ENCODE data around the gene NFATC2IP. TPM values are rescaled to one million over a fixed set of nuclear protein-coding genes. Genes with fewer than 3 reads are reported as not detected.

The NFATC2IP gene
- total and polyA plus RNA-seq, 2 of the 8 experiments (the other 6 are each of a cell fraction or from before 2014, with no cell fraction given) = 54.4 to 71.5 TPM

GRCh38 chr16:28925386-28926228 lies 25.1 kb upstream of the NFATC2IP start:
- peak overlapping the region; percentile 96 for H3K18ac ChIP-seq (ENCODE audit: extremely low read depth, low read length)
- peak overlapping the region; percentile 57 for H3K4ac ChIP-seq (replicated peaks; ENCODE audit: insufficient read length, low read depth, low read length)
- H2BK12ac ChIP-seq (ENCODE audit: low read depth, low read length) = no peak overlapping the region
- CTCF ChIA-PET (ENCODE audit: partially characterized antibody) = interaction anchor here (1.0 to 3.9 kb wide), 6 partner anchors 9 to 55 kb away, joined by 3 to 31 read pairs (median 6); no protein-coding TSS in a partner anchor
- peak overlapping the region; percentile 64; the same call in 1 of the 2 replicates for H2AFZ ChIP-seq (ENCODE audit: low read length)
- H3K79me1 ChIP-seq (ENCODE audit: low read depth, low read length) = no peaks in the 10 kb centered on the region
- WGBS, 2 experiments (ENCODE audit: extremely low coverage in 1 of 2, insufficient coverage in 1 of 2, insufficient read length in 1 of 2, insufficient replicate concordance in 2 of 2, low coverage in 1 of 2, low lambda C conversion rate in 2 of 2, missing lambda C conversion rate in 1 of 2) = 4% methylated on average over 39 of the region's 48 CpGs; no CpG with 5 or more reads in 1 of the 2 experiments
- H3K14ac ChIP-seq (ENCODE audit: insufficient read length) = no peak overlapping the region
- H3K23me2 ChIP-seq (ENCODE audit: low read depth, low read length) = peaks cover 13% of the 10 kb centered on the region
- peak overlapping the region; percentile 74 to 84 (median 79) for H3K4me3 ChIP-seq (ENCODE audit: extremely low read depth in 1 of 4, insufficient read depth in 2 of 4, low read depth in 3 of 4, low read length in 4 of 4)
- no peaks in the 10 kb centered on the region for H3K9me3 ChIP-seq (ENCODE audit: insufficient read depth in 2 of 2, low read depth in 1 of 2, low read length in 1 of 2)
- peak overlapping the region; percentile 70 to 88 (median 86) for H3K9ac ChIP-seq (replicated peaks in 1 of 4; ENCODE audit: extremely low read depth in 1 of 4, low read depth in 3 of 4, low read length in 3 of 4)
- H2BK15ac ChIP-seq (ENCODE audit: low read length) = 0 out of 2 replicates have a peak overlapping the region, but pooled peaks have one; percentile 48
- FAIRE-seq = no peak
- peak overlapping the region; percentile 90 for H3K27ac ChIP-seq (ENCODE audit: low read depth, low read length)
- no peaks in the 10 kb centered on the region for H3K79me2 ChIP-seq (ENCODE audit: control insufficient read depth in 1 of 2, insufficient read depth in 2 of 2, low read length in 2 of 2)
- peak overlapping the region; percentile 95 for H2BK5ac ChIP-seq (ENCODE audit: low read depth, low read length)
- peak overlapping the region; percentile 0 for H3K56ac ChIP-seq (replicated peaks; ENCODE audit: insufficient read length, low read depth, low read length)
- no peaks in the 10 kb centered on the region for H4K20me1 ChIP-seq (replicated peaks in 1 of 2; ENCODE audit: control insufficient read depth in 1 of 2, insufficient read depth in 2 of 2, low read length in 2 of 2)
- no peak overlapping the region for H2BK120ac ChIP-seq (replicated peaks; ENCODE audit: low read depth, low read length)
- H3K4me2 ChIP-seq (ENCODE audit: insufficient read depth in 1 of 2, low read depth in 2 of 2, low read length in 2 of 2) = peak overlapping the region; percentile 74 to 79
- DNase-seq (ENCODE audit: low read depth in 1 of 2, low spot score in 2 of 2) = peak in 1 of 2 experiments; percentile 36
- H3K4me1 ChIP-seq (replicated peaks in 1 of 4; ENCODE audit: control insufficient read depth in 3 of 4, insufficient read depth in 4 of 4, low read length in 3 of 4) = peaks cover 0 to 6% (median 0%) of the 10 kb centered on the region in 4 experiments; a peak in 3 of 7 replicates
- peak overlapping the region; percentile 92 for H4K8ac ChIP-seq (ENCODE audit: extremely low read depth, insufficient read depth, low read length)
- H2BK20ac ChIP-seq (ENCODE audit: low read length) = no peak overlapping the region
- POLR2A ChIA-PET (ENCODE audit: partially characterized antibody) = interaction anchor here (0.6 to 3.7 kb wide), 8 partner anchors 11 to 103 kb away, joined by 4 to 23 read pairs (median 4); partner anchors contain the start of genes ATXN2L and SH2B1
- no peak overlapping the region for H2AK5ac ChIP-seq (ENCODE audit: low read depth, low read length)
- H3K27me3 ChIP-seq (replicated peaks in 1 of 4; ENCODE audit: control insufficient read depth in 3 of 4, extremely low read depth in 1 of 4, insufficient read depth in 3 of 4, low read length in 3 of 4) = no peaks in the 10 kb centered on the region
- no peaks in the 10 kb centered on the region for H3K36me3 ChIP-seq (ENCODE audit: control insufficient read depth in 2 of 4, insufficient read depth in 4 of 4, low read length in 3 of 4)
- peak overlapping the region; percentile 82 for H4K5ac ChIP-seq (ENCODE audit: insufficient read length, low read depth, low read length)
- H4K91ac ChIP-seq (replicated peaks; ENCODE audit: insufficient read length, low read length) = peak overlapping the region; percentile 58
- no peak overlapping the region for H3K23ac ChIP-seq (ENCODE audit: insufficient read length)
- peak; percentile 39; the same call in 1 of the 2 replicates for TF ChIP-seq TBP (IDR thresholded peaks at IDR 0.05; ENCODE audit: low read depth, low read length)
- 0 out of 2 replicates have a peak, but pooled peaks have one; percentile 75 for TF ChIP-seq RBBP5 (IDR thresholded peaks at IDR 0.05; ENCODE audit: borderline replicate concordance, low read depth, low read length)
- TF ChIP-seq BACH1 (IDR thresholded peaks at IDR 0.05; ENCODE audit: low read length) = no peak
- TF ChIP-seq NRF1 (IDR thresholded peaks at IDR 0.05; ENCODE audit: low read depth, low read length) = no peak
- TF ChIP-seq ASH2L (IDR thresholded peaks at IDR 0.05; ENCODE audit: low read length) = peak; percentile 85
- no peak for TF ChIP-seq TCF12 (IDR thresholded peaks at IDR 0.05; ENCODE audit: low read depth, low read length)
- TF ChIP-seq PHF8 (conservative IDR thresholded peaks at IDR 0.05; ENCODE audit: low read depth, low read length) = peak; percentile 74; the same call in 1 of the 2 replicates
- TF ChIP-seq TAF7 (optimal IDR thresholded peaks at IDR 0.05; ENCODE audit: borderline replicate concordance, low read depth, low read length) = peak; percentile 57
- no peak for TF ChIP-seq CBX5 (IDR thresholded peaks at IDR 0.05; ENCODE audit: low read depth, low read length)
- peak; percentile 72; the same call in 1 of the 2 replicates for TF ChIP-seq POLR2AphosphoS5 (IDR thresholded peaks at IDR 0.05; ENCODE audit: low read depth, low read length)
- TF ChIP-seq TAF1 (IDR thresholded peaks at IDR 0.05; ENCODE audit: low read depth, low read length) = peak; percentile 87
- no peak for TF ChIP-seq JUND (IDR thresholded peaks at IDR 0.05; ENCODE audit: low read length)

Measured in H1 (cell line).